Jurkat, Clone E6-1 (cell line): Measurements from ENCODE around the gene XCL1.
A peak's percentile ranks its signal among the peaks of the same experiment; 100 is the strongest.

Experiments
- DNase-seq: peaks from one replicate; pipeline ENCODE4 v3.0.0-alpha.2; 2011; ENCODE audit warnings: low read depth, low spot score
- H3K4me3 ChIP-seq: 2 replicates; pipeline ENCODE4 v1.5.1; 2011; ENCODE audit warnings: mild to moderate bottlenecking, low read length, control low read depth, moderate library complexity

XCL1 gene

DNA sequence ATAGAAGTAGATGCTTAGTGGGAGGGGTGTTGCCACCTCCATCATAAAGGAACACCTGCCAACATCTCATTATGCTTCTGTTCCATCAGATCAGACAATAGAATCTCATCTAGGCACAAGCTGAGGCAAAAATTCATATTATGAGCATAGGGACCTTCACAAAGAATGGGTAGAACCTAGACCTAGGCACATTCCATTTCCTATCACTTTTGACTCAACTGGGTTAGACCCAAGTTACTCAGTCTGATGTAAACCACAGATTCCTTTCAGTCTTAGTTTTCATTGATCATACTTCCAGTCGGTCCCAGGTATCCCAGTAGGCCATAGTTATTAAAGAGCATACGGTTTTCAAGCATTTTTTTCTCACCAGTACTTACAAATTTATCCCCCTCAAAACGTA is 21.7 kb downstream of the XCL1 start:
- no peak overlapping the region for H3K4me3 ChIP-seq
- no peak for DNase-seq

GRCh38 chr1:168598892-168599291 is 22.5 kb downstream of the XCL1 start:
- no peak for DNase-seq
- no peak overlapping the region for H3K4me3 ChIP-seq

DNA sequence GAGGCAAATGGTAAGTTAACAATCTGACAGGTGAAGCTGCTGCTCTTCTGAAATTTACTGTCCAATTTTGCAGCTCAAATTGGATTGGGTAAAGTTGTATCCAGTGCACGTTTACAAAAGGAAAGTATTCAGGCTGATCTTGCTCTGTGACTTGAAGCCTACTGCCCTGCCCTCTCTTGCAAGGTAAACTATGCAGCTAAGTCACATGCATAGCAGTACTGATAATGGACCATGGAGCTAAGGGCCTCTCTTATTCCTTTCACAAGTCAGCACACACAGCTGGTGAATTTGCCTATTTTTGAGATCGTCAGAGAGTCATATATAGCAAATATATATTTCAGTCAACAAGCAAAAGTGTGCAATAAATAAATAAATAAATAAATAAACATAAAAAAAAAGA is 23.2 kb downstream of the XCL1 start:
- no peak for DNase-seq

GRCh38 chr1:168601051-168601450 is 24.6 kb downstream of the XCL1 start:
- H3K4me3 ChIP-seq = no peak overlapping the region
- DNase-seq = no peak

More for the DNA sequence above, 23.2 kb downstream of the XCL1 start:
- H3K4me3 ChIP-seq = no peak overlapping the region

- DNase-seq = peak; percentile 51
- H3K4me3 ChIP-seq = no peak overlapping the region
These were observed 27.2 kb downstream of the XCL1 start for GRCh38 chr1:168603501-168604110.

GRCh38 chr1:168605443-168605842 is 29.0 kb downstream of the XCL1 start:
- no peak overlapping the region for H3K4me3 ChIP-seq
- DNase-seq = no peak

- DNase-seq = no peak
- H3K4me3 ChIP-seq = no peak overlapping the region
These were observed 29.7 kb downstream of the XCL1 start for GRCh38 chr1:168606096-168606495.

DNA sequence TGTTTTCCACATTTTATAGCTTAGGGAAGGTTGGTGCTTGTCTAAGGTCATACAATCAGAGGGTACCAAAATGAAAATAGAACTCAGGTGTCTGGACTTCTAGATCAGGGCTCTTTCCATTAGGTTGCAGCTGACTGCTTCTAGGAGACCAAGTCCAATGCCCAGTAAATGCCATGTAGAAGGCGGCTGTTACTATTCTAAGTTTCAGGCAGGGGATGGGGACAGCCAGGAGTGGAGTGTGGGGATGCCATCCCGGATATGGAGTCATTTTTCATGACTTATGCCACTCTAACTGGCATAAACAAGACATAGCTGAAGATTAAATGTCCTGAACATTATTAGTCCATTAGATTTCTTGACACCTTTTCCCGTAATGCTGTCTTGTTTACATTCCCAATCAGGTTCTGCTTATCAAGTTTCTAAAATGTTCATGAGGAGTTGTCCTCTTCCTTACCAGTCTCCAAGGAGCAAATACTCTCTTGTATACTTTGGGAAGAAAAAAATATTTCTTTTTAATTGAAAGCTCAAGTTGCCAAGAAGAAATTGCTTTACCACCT is 31.5 kb downstream of the XCL1 start:
- no peak overlapping the region for H3K4me3 ChIP-seq
- DNase-seq = no peak

GRCh38 chr1:168608796-168609715 is 32.7 kb downstream of the XCL1 start:
- H3K4me3 ChIP-seq = no peak overlapping the region
- no peak for DNase-seq

- H3K4me3 ChIP-seq = no peak overlapping the region
- DNase-seq = no peak
These were observed 33.5 kb downstream of the XCL1 start for GRCh38 chr1:168609741-168610510.

- no peak overlapping the region for H3K4me3 ChIP-seq
- no peak for DNase-seq
These were observed 36.6 kb downstream of the XCL1 start for GRCh38 chr1:168613038-168613451.

GRCh38 chr1:168613691-168614231 is 37.4 kb downstream of the XCL1 start:
- no peak overlapping the region for H3K4me3 ChIP-seq
- DNase-seq = no peak

GRCh38 chr1:168614235-168614634 is 37.8 kb downstream of the XCL1 start:
- H3K4me3 ChIP-seq = no peak overlapping the region
- no peak for DNase-seq

GRCh38 chr1:168615965-168616364 is 39.6 kb downstream of the XCL1 start:
- no peak overlapping the region for H3K4me3 ChIP-seq
- no peak for DNase-seq

- H3K4me3 ChIP-seq = no peak overlapping the region
- no peak for DNase-seq
These were observed 41.8 kb downstream of the XCL1 start for GRCh38 chr1:168617974-168618750.

- H3K4me3 ChIP-seq = no peak overlapping the region
- DNase-seq = no peak
These were observed 42.5 kb downstream of the XCL1 start for GRCh38 chr1:168618886-168619285.

DNA sequence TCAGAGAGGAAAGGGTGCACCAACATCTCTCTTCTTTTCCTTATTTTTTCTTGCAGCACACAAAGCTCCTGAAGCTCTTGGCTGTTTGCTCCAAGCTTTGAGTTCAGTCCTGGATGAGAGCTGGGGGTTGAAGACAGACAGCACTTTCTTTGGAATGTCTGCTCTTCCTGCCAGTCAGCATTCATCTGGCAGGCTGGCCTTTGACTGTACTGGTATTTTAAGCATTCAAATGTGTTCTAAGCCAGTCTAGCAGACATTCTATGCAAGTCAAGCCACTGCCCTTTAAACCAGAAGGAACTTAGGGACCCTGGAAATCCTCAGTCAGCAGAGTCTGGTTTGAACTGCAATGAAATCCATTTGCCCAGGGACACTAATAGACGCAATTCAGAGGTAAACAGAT is 45.0 kb downstream of the XCL1 start:
- no peak for DNase-seq
- H3K4me3 ChIP-seq = no peak overlapping the region

DNA sequence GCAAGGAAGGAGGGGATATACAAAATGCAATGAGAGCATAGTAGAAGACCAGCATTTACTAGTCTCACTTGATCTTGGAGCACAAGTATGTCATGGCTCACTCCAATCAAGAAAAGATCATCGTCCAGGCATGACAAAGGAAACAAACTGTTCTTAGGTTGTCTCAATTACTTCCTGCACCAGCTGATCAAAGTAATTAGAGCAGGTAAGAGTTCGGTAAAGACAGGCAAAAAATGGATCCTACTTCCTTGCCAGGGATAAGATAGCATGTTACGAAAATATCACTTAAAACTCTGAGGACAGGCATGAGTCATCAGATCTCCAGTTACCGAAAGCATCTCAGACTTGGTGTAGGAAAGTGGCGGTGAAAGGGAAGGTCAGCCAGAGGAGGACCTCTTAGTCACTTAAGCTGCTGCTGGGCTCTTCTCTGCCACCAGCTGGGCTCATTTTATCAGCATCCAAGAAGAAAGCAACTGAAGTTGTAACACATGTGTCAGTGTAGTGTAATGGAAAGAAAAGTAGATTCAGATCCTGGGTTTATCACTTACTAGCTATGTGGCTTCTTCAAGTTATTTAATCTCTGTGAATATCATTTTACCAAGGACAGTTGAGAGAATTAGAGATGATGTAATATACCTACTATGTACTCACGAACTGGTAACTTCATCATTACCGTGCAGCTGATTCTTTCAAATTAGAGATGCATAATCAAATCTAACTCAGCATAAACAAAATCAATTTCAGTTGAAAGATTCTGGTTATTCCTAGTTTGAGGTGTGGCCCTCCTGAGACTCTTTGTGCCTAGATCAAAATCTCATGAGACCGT is 46.8 kb downstream of the XCL1 start:
- DNase-seq = no peak
- H3K4me3 ChIP-seq = no peak overlapping the region
